GM10266 (cell line): ENCODE data around the gene GIMAP2.
A peak's percentile ranks its signal among the peaks of the same experiment; 100 is the strongest.

Experiments
- DNase-seq: peaks from one replicate; pipeline ENCODE4 v3.0.0; 2012; ENCODE audit errors: extremely low spot score
- TF ChIP-seq, protein P1 (sequence below): IDR thresholded peaks from 2 replicates; pipeline ENCODE4 v1.5.1; 2012; ENCODE audit warnings: mild to moderate bottlenecking, low read depth; ENCODE audit not compliant: control insufficient read depth, insufficient read depth; ENCODE audit errors: missing control alignments

GIMAP2 gene

DNA sequence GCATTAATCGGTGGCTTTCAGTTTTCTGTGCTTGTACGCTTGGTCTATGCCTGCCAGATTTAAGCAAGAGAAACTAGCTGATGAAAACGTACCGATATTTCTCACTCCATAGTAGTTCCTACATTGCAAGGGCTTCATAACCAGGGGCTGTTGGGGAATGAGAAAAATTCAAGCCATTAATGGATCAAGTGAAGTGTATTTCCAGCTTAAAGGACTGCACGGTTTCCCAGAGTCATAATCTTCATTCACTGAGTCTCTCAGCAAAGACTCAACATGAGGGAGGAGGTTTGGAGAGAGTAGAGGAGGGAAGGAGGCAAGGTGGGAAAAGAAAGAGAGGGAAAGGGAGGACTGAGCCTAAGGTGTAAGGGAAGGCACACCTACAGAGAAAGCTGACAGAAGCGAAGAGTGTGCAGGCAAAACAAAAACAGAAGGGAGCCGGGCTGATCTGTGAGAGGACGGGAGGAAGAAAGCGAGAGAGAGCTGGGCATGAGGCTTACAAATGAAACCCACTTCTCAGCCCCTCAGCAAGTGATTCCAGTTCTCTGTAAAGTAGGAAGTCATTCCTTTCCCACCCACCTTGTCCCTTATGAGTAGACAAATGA is 625 bp downstream of the GIMAP2 start:
- no peak for DNase-seq
- TF ChIP-seq, protein P1, sequence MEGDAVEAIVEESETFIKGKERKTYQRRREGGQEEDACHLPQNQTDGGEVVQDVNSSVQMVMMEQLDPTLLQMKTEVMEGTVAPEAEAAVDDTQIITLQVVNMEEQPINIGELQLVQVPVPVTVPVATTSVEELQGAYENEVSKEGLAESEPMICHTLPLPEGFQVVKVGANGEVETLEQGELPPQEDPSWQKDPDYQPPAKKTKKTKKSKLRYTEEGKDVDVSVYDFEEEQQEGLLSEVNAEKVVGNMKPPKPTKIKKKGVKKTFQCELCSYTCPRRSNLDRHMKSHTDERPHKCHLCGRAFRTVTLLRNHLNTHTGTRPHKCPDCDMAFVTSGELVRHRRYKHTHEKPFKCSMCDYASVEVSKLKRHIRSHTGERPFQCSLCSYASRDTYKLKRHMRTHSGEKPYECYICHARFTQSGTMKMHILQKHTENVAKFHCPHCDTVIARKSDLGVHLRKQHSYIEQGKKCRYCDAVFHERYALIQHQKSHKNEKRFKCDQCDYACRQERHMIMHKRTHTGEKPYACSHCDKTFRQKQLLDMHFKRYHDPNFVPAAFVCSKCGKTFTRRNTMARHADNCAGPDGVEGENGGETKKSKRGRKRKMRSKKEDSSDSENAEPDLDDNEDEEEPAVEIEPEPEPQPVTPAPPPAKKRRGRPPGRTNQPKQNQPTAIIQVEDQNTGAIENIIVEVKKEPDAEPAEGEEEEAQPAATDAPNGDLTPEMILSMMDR: no peak

DNA sequence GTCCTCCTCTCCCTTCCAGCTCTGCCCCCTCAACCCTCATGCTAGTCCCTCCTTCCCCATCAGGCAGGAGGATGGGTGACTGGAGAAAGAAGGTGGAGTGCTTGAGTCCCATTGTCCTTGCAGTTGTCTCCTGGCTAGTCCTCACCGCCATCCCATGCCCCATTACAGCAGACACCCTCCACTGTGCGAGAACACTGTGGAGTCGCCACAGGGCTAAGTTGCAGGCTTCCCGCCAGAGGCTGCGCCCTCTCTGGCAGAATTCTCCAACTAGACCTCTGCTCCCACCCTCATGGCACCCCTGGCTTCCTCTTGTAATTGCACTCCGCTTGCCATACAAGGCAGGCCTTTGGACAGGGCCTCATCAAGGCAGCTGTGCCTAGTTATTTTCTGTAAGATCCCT is 3.1 kb downstream of the GIMAP2 start:
- no peak for DNase-seq
- TF ChIP-seq, protein P1: no peak

DNA sequence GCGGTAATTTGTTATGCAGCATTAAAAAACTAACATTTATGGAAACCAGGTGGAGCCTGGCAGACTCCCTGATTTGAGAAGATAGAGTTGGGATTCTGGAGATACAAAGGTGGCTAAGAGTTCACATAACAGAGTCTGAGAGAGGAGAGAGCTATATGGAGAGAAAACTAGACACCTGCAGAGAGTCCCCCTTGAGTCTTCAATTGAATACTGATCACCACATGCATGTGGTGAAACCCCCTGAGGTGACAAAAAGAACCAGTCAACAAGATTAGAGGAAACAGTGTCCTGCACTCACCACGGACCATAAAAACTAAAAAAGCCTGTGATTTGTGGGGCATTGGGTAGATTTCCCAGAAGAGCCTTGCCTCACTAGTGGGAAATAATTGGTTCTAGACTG is 10.1 kb downstream of the GIMAP2 start:
- TF ChIP-seq, protein P1: no peak
- no peak for DNase-seq

DNA sequence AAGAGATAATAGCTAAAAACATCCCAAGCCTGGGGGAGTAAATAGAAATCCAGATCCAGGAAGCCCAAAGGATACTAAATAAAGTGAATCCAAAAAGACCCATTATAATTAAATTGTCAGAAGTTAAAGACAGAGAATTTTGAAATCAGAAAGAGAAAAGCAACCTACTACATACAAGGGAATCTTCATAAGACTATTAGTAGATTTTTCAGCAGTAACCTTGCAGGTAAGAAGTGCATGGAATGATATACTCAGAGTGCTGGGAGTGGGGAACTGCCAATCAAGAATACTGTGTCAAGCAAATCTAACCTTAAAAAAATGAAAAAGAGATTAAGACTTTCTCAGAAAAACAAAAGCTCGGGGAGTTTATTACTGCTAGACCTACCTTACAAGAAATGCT is 17.7 kb downstream of the GIMAP2 start:
- DNase-seq: no peak
- TF ChIP-seq, protein P1: no peak

DNA sequence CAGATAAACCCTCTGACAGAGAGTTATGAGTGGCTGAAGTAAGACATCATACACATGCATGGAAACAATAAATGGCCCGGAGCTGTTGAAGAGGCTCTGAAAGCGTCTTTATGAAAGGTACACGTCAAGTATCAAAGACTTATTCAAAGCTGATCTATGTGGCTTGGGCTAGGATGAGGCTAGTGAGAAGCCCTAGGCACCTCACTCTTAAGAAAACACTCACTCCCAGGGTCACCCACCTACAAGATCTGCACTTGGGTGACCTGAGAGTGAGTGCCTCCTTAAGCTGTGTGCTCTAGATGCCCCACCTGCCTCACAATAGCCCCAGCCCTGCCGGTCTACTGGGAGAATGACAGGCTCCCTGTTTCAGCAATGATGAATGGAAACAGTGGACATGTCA is 29.8 kb downstream of the GIMAP2 start:
- TF ChIP-seq, protein P1: no peak
- DNase-seq: no peak

DNA sequence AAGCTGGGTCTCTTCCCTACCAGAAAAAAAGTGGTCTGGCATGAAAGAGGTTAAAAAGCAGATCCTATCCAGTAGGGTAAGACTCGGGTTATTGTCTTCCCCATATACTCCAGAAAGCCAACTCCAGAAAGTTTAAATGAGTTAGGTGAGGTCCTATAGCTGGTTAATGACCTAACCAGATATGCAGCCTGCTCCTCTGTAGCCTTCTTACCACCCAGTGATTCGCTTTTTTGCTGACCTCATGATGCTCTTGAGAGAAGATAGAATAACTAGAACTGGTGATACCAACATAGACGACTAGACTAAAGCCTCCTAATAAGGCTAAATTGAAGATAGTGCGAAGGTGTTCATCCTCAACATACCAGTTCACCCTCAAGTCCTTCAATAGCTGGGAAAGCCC is 30.2 kb downstream of the GIMAP2 start:
- TF ChIP-seq, protein P1: no peak
- no peak for DNase-seq

DNA sequence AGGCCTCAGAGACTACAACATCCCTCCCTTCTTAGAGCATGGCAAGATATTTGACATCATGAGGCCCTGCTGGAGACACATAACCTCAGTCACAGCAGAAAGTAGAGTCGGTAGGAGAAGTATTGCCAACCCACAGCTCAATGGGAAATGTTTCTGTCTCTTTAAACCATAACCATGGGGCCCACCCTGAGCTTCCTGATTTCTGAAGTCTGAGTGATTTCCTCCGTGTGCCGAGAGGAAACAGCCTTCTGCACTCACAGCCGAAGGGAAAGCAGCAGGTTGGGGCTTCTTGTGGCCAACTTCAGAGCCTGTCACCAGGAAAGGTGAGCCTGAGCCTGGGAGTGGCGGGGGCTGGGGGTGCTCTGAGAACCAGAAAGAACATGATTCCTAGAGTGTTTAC is 30.9 kb downstream of the GIMAP2 start, which contains the start of gene GIMAP1:
GIMAP1 (plus strand) TSS at position 246 of the 400 bp plus-strand sequence. CDS start 2,435 bp downstream, outside the sequence.
- TF ChIP-seq, protein P1: no peak
- DNase-seq: peak; percentile 63
